OCI-LY1 (cell line): ENCODE results near the gene NFKBIL1.

ENCODE experiments used
- H2AFZ ChIP-seq: fragments of 200-600 bp; sonication (generic), shearing (Covaris generic); 2 replicates; pipeline ENCODE4 v1.6.0; 2014; ENCODE audit warnings: antibody characterized with exemption, mild to moderate bottlenecking, low read length
- H3F3A ChIP-seq: fragments of 200-600 bp; sonication (generic), shearing (Covaris generic); 2 replicates; pipeline ENCODE4 v1.6.0; 2014; ENCODE audit warnings: mild to moderate bottlenecking, antibody characterized with exemption, low read length, moderate library complexity; ENCODE audit not compliant: insufficient read depth
- H3K27ac ChIP-seq: fragments of 200-600 bp; sonication (generic); 2 replicates; pipeline ENCODE4 v1.5.1; 2014; ENCODE audit warnings: low read length, mixed run types, mild to moderate bottlenecking, low read depth; ENCODE audit not compliant: poor library complexity, severe bottlenecking
- H3K27me3 ChIP-seq: fragments of 200-600 bp; sonication (generic); 2 replicates; pipeline ENCODE4 v1.6.0; 2014; ENCODE audit warnings: antibody characterized with exemption, mild to moderate bottlenecking, low read length, moderate library complexity; ENCODE audit not compliant: insufficient read depth
- H3K36me3 ChIP-seq: fragments of 200-600 bp; sonication (generic); 2 replicates; pipeline ENCODE4 v1.6.1; 2014; ENCODE audit warnings: mild to moderate bottlenecking, antibody characterized with exemption, low read length, moderate library complexity, mixed read lengths; ENCODE audit not compliant: insufficient read depth
- H3K4me1 ChIP-seq: fragments of 200-600 bp; sonication (generic); 2 replicates; pipeline ENCODE4 v1.5.1; 2014; ENCODE audit warnings: mild to moderate bottlenecking, low read length, moderate library complexity; ENCODE audit not compliant: insufficient read depth, severe bottlenecking
- H3K4me2 ChIP-seq: fragments of 200-600 bp; sonication (generic), shearing (Covaris generic); 2 replicates; pipeline ENCODE4 v1.6.1; 2014; ENCODE audit warnings: low read length
- H3K4me3 ChIP-seq: fragments of 200-600 bp; sonication (generic); 2 replicates; pipeline ENCODE4 v1.5.1; 2014; ENCODE audit warnings: low read length, low read depth, mild to moderate bottlenecking, mixed read lengths; ENCODE audit not compliant: poor library complexity, severe bottlenecking
- H3K79me2 ChIP-seq: fragments of 200-600 bp; shearing (Covaris generic); 2 replicates; pipeline ENCODE4 v1.6.1; 2016; ENCODE audit warnings: mixed run types, low read length, mixed read lengths; ENCODE audit not compliant: insufficient read depth
- H3K9ac ChIP-seq: fragments of 200-600 bp; sonication (generic), shearing (Covaris generic); 2 replicates; pipeline ENCODE4 v1.6.1; 2014; ENCODE audit warnings: mild to moderate bottlenecking, low read length, mixed read lengths
- H3K9me2 ChIP-seq: fragments of 200-600 bp; sonication (generic), shearing (Covaris generic); 2 replicates; pipeline ENCODE4 v1.6.1; 2014; ENCODE audit warnings: low read depth, mild to moderate bottlenecking, low read length, mixed read lengths
- H3K9me3 ChIP-seq: fragments of 200-600 bp; shearing (Covaris generic); 2 replicates; pipeline ENCODE4 v1.6.1; 2014; ENCODE audit warnings: low read length, mixed read lengths
- H4K20me1 ChIP-seq: fragments of 200-600 bp; sonication (generic), shearing (Covaris generic); 2 replicates; pipeline ENCODE4 v1.6.0; 2016; ENCODE audit warnings: mild to moderate bottlenecking, low read length; ENCODE audit not compliant: insufficient read depth
- EZH2 ChIP-seq: fragments of 200-600 bp; sonication (generic), shearing (Covaris generic); IDR thresholded peaks from 2 replicates; pipeline ENCODE4 v1.8.0; 2017; ENCODE audit warnings: borderline replicate concordance, mixed run types, mild to moderate bottlenecking, antibody characterized with exemption, low read length, moderate library complexity, mixed read lengths
- TF ChIP-seq, protein P1 (sequence below): fragments of 200-600 bp; sonication (generic), shearing (Covaris generic); IDR thresholded peaks from 2 replicates; pipeline ENCODE4 v1.5.1; 2017; ENCODE audit warnings: mild to moderate bottlenecking, antibody characterized with exemption, low read length, moderate library complexity, mixed read lengths

The NFKBIL1 gene

DNA sequence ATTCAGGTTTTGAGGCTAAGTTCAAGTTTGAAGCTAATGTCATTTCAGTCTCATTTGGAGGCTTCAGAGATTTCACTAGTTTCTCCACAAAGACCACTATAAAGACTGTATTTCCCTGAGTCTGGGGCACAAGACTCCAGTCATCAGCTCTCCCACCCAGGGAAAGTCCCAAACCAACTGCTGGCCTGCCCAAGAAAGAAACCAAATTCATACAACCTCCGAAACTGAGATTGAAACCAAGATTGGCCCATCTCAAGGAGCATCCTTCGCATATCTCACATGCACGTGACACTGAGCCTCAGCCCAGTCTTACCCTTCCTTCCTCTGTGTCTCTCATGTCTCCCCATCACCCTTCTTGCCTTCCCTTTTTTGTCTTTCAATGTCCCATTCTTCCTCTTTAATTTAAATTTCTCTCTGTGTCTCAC, 21.1 kb downstream of the NFKBIL1 start:
- H3K4me3 ChIP-seq = no peak overlapping the region
- no peaks in the 10 kb centered on the region for H3K36me3 ChIP-seq
- peaks cover 49% of the 10 kb centered on the region for H3K4me1 ChIP-seq
- H3K9ac ChIP-seq = no peak overlapping the region
- H3K27me3 ChIP-seq = no peaks in the 10 kb centered on the region
- H3K9me3 ChIP-seq = no peaks in the 10 kb centered on the region
- H3K79me2 ChIP-seq = no peaks in the 10 kb centered on the region
- H3K27ac ChIP-seq = no peak overlapping the region
- no peaks in the 10 kb centered on the region for H3F3A ChIP-seq
- no peak overlapping the region for H2AFZ ChIP-seq
- H3K9me2 ChIP-seq = no peaks in the 10 kb centered on the region
- 0 out of 2 replicates have a peak overlapping the region, but pooled peaks have one; percentile 18 for H3K4me2 ChIP-seq
- no peak for TF ChIP-seq EZH2
- TF ChIP-seq, protein P1, sequence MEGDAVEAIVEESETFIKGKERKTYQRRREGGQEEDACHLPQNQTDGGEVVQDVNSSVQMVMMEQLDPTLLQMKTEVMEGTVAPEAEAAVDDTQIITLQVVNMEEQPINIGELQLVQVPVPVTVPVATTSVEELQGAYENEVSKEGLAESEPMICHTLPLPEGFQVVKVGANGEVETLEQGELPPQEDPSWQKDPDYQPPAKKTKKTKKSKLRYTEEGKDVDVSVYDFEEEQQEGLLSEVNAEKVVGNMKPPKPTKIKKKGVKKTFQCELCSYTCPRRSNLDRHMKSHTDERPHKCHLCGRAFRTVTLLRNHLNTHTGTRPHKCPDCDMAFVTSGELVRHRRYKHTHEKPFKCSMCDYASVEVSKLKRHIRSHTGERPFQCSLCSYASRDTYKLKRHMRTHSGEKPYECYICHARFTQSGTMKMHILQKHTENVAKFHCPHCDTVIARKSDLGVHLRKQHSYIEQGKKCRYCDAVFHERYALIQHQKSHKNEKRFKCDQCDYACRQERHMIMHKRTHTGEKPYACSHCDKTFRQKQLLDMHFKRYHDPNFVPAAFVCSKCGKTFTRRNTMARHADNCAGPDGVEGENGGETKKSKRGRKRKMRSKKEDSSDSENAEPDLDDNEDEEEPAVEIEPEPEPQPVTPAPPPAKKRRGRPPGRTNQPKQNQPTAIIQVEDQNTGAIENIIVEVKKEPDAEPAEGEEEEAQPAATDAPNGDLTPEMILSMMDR = no peak
- H4K20me1 ChIP-seq = no peaks in the 10 kb centered on the region

DNA sequence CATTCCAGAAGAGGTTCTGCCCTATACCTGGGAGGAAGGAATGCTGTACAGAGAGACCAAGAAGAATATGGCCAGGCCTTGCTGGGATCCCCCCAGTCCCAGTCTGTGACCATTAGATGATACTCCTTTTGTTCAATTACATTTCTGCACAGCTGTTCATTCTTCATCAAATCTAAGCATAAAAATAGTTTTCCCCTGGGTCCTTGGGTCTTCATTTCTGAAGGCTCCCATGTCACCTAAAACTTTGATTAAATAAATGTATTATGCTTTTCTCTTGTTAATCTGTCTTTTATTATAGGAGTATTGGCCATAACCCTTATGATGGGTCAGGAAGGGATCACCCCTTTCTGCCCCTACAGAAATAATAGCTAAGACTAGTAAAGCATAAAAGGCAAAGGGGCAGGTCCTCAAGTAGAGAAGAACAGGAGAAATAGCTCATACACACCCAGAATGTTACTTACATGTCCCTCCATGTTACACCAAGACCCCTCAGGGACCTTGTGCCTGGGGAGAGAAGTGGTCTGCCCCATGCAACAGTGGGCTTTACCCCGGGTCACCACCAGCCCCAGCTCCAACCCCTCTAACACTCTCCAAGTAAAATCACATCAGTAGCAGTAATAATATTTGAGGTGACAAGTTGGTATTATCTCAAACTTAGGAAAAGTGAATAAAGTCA, 22.6 kb downstream of the NFKBIL1 start:
- Histone ChIP-seq H3F3A (no peaks in the 10 kb centered on the region), H2AFZ (no peak overlapping the region), H3K9me3 (no peaks in the 10 kb centered on the region), H3K9me2 (no peaks in the 10 kb centered on the region), H3K4me1 (peaks cover 52% of the 10 kb centered on the region), H4K20me1 (no peaks in the 10 kb centered on the region), H3K27me3 (no peaks in the 10 kb centered on the region), H3K4me2 (peak overlapping the region; percentile 10; the same call in 1 of the 2 replicates), H3K9ac (no peak overlapping the region), H3K27ac (no peak overlapping the region), H3K79me2 (no peaks in the 10 kb centered on the region), H3K36me3 (no peaks in the 10 kb centered on the region), H3K4me3 (no peak overlapping the region)
- TF ChIP-seq EZH2 = no peak
- TF ChIP-seq, protein P1 = no peak

DNA sequence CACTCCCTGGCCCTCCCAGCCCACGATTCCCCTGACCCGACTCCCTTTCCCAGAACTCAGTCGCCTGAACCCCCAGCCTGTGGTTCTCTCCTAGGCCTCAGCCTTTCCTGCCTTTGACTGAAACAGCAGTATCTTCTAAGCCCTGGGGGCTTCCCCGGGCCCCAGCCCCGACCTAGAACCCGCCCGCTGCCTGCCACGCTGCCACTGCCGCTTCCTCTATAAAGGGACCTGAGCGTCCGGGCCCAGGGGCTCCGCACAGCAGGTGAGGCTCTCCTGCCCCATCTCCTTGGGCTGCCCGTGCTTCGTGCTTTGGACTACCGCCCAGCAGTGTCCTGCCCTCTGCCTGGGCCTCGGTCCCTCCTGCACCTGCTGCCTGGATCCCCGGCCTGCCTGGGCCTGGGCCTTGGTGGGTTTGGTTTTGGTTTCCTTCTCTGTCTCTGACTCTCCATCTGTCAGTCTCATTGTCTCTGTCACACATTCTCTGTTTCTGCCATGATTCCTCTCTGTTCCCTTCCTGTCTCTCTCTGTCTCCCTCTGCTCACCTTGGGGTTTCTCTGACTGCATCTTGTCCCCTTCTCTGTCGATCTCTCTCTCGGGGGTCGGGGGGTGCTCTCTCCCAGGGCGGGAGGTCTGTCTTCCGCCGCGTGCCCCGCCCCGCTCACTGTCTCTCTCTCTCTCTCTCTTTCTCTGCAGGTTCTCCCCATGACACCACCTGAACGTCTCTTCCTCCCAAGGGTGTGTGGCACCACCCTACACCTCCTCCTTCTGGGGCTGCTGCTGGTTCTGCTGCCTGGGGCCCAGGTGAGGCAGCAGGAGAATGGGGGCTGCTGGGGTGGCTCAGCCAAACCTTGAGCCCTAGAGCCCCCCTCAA, 24.9 kb downstream of the NFKBIL1 start, which contains the start of gene LTA:
TSS of gene LTA (plus strand) at position 249 of the 871 bp plus-strand sequence. CDS start at position 703, 454 bp downstream.
- Histone ChIP-seq H3K4me1 (peaks cover 73% of the 10 kb centered on the region), H3K36me3 (no peaks in the 10 kb centered on the region), H3K79me2 (no peaks in the 10 kb centered on the region), H3K27ac (peak within 1 kb of the TSS; percentile 54), H3K27me3 (no peaks in the 10 kb centered on the region), H3K4me3 (peak within 1 kb of the TSS; percentile 57), H2AFZ (no peak within 1 kb of the TSS; the same call in 1 of the 2 replicates), H4K20me1 (no peaks in the 10 kb centered on the region), H3K9me2 (no peaks in the 10 kb centered on the region), H3K9ac (peak within 1 kb of the TSS; percentile 67), H3K9me3 (no peaks in the 10 kb centered on the region), H3K4me2 (peak within 1 kb of the TSS; percentile 66), H3F3A (no peaks in the 10 kb centered on the region)
- no peak for TF ChIP-seq EZH2
- TF ChIP-seq, protein P1 = no peak; the same call in 1 of the 2 replicates
